GM10266 (cell line): ENCODE results near the gene PSMF1.
A peak's percentile ranks its signal among the peaks of the same experiment; 100 is the strongest.
"Not testable (repeated sequence)": the region's sequence is repeated elsewhere in the genome, so short reads cannot be mapped to it uniquely, and the experiment has no call there.

ENCODE experiments used
- DNase-seq: peaks from one replicate; pipeline ENCODE4 v3.0.0; 2012; ENCODE audit errors: extremely low spot score
- TF ChIP-seq, protein P1 (sequence below): IDR thresholded peaks from 2 replicates; pipeline ENCODE4 v1.5.1; 2012; ENCODE audit warnings: mild to moderate bottlenecking, low read depth; ENCODE audit not compliant: control insufficient read depth, insufficient read depth; ENCODE audit errors: missing control alignments

The PSMF1 gene

DNA sequence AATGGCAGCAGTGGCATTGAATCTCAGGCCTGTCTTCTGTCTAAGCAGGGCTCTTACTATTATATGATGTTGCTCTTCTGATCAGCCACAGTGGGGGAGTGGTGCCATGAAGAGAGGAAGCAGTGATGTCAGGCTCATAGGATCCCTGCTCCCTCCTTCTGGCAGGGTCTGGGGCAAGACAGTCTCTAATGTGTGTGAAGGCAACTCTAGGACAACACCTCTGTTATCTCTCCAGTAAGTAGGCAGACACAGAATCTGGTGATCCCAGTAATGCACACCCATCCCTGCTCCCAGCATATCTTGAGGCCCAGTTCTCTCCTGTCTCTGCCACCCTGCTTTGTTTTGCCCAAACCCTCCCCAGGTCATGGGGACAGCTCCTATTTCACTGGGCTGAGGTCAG is 93.6 kb downstream of the PSMF1 start:
- no peak for DNase-seq
- TF ChIP-seq, protein P1, sequence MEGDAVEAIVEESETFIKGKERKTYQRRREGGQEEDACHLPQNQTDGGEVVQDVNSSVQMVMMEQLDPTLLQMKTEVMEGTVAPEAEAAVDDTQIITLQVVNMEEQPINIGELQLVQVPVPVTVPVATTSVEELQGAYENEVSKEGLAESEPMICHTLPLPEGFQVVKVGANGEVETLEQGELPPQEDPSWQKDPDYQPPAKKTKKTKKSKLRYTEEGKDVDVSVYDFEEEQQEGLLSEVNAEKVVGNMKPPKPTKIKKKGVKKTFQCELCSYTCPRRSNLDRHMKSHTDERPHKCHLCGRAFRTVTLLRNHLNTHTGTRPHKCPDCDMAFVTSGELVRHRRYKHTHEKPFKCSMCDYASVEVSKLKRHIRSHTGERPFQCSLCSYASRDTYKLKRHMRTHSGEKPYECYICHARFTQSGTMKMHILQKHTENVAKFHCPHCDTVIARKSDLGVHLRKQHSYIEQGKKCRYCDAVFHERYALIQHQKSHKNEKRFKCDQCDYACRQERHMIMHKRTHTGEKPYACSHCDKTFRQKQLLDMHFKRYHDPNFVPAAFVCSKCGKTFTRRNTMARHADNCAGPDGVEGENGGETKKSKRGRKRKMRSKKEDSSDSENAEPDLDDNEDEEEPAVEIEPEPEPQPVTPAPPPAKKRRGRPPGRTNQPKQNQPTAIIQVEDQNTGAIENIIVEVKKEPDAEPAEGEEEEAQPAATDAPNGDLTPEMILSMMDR: no peak

DNA sequence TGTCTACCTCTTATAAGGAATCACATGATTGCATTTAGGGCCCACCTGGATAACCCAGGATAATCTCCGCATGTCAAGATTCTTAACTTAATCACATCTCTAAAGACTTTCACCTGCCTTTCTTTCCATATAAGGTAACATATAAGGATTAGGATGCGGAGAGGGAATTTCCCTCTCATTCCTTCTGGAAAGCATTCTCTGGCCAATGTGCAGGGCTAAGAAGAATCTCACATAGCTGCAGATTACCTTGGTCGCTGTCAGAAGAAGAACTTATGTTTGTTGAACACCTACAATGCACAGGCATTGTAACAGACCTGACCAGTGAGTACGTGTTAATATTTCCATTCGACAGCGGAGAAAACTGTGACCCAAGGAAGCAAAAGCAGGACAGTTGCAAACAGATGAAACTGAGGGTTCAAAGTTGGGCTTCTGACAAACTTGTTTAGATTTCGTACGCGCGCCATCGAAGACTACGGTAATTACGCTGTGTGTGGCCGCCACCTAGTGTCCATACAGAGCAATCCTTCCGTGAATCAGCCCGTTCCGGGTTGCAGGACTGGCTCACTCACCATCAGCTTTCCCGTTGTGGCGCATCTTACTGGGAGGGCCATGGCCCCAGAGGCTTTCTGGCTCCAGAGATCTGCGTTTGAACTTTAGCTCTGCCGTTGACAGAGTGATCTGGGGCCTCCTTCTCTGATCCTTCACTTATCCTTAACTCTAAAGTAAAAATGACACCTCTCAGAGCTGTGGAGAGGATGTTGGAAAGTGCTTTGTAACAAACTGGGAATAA is 94.4 kb downstream of the PSMF1 start:
- TF ChIP-seq, protein P1: peak; percentile 89
- peak; percentile 65 for DNase-seq

DNA sequence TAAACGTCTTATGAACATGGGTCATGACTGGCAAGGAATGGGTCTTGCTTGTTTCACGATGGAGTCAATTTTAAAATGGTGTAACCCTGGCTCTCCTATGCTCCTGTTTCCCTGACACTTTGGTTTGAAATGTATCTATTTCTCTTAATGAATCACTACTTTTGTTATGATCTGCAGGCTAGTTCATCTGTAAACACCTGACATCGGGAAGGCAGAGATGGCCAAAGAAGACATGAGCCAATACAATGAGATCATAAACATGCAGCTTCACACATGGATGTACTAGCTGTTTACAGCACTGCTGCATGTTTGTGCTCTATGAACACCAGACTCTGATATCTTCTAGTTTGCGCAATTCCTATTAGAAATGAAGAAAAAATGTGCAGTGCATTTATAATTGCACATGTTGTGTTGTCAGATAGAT is 96.4 kb downstream of the PSMF1 start:
- no peak for DNase-seq

DNA sequence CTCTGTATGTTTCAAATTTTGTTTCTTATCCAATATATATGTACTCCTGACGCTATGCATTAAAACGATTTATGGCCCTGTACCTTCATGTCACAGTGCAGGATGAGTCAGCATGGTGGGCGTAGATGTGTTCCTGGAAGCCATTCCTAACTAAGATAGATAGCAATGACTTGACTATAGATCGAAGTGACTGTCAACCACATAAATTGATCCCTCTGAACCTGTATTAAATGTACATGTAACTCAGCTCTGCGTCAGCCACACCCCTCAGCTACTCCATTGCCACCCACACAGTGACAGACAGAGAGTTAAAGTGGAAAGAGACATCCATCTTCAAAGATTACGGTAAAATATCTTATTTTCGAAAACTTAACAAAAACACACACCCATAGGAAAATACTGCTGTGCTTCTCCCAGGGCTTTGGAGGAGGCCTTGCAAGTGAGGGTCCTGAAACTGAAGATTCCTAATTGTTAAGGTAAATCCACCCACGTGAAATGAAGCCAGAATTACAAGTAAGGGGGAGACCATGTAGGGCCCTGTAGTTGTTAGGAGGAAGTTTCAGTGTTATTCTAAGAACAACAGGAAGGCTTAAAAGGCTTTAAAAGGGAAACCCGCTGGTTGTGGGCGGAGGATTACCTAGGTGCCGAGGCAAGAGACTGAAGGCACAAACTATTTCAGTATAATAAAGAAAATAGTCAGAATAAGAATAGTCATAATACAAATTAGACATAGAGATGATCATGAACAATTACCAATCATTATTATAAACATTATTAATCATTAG is 97.2 kb downstream of the PSMF1 start:
- no peak for DNase-seq
- TF ChIP-seq, protein P1: no peak

More for the DNA sequence above, 96.4 kb downstream of the PSMF1 start:
- TF ChIP-seq, protein P1: no peak

DNA sequence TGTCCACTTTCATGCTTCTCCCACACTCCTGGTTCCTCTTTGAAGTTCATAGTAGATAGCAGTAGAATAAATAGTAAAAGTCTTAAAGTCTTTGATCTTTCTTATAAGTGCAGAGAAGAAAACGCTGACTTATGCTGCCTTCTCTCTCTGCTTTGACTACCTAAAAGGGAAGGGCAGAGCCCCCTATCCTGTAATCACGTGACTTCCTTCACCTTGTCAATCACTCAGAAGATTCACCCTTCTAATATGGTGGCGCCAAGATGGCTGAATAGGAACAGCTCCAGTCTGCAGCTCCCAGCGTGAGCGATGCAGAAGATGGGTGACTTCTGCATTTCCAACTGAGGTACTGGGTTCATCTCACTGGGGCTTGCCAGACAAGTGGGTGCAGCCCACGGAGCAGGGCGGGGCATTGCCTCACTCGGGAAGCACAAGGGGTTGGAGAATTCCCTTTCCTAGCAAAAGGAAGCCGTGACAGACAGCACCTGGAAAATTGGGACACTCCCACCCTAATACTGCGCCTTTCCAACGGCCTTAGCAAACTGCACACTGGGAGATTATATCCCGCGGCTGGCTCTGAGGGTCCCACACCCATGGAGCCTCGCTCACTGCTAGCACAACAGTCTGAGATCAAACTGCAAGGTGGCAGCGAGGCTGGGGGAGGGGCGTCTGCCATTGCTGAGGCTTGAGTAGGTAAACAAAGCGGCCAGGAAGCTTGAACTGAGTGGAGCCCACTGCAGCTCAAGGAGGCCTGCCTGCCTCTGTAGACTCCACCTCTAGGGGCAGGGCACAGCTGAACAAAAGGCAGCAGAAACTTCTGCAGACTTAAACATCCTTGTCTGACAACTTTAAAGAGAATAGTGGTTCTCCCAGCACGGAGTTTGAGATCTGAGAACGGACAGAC is 98.4 kb downstream of the PSMF1 start:
- not testable (repeated sequence) for DNase-seq
